IMR-90 (cell line): ENCODE measurements around the gene PLD5.
"Not testable (repeated sequence)": the region's sequence is repeated elsewhere in the genome, so short reads cannot be mapped to it uniquely, and the experiment has no call there.

Experiments used
- BHLHE40 ChIP-seq: fragments of 150-350 bp; IDR thresholded peaks from 2 replicates; pipeline ENCODE4 v1.6.1; 2016; ENCODE audit warnings: mild to moderate bottlenecking, low read depth, low read length
- CHD1 ChIP-seq: IDR thresholded peaks from 2 replicates; pipeline ENCODE4 v1.6.1; 2012; ENCODE audit warnings: low read depth, low read length, improper control_type of control experiment
- FOS ChIP-seq: fragments of 150-350 bp; IDR thresholded peaks from 2 replicates; pipeline ENCODE4 v1.6.1; 2016; ENCODE audit warnings: low read depth, low read length
- MAFK ChIP-seq: IDR thresholded peaks from 2 replicates; pipeline ENCODE4 v1.6.1; 2012; ENCODE audit warnings: low read depth, low read length, improper control_type of control experiment
- MAZ ChIP-seq: IDR thresholded peaks from 2 replicates; pipeline ENCODE4 v1.6.1; 2012; ENCODE audit warnings: low read depth, mild to moderate bottlenecking, low read length, improper control_type of control experiment, moderate library complexity, borderline replicate concordance
- MXI1 ChIP-seq: IDR thresholded peaks from 2 replicates; pipeline ENCODE4 v1.6.1; 2012; ENCODE audit warnings: low read depth, mild to moderate bottlenecking, low read length, moderate library complexity, borderline replicate concordance
- NFE2L2 ChIP-seq: fragments of 150-350 bp; IDR thresholded peaks from 2 replicates; pipeline ENCODE4 v1.6.1; 2016; ENCODE audit warnings: low read depth, mild to moderate bottlenecking, low read length
- POLR2A ChIP-seq: IDR thresholded peaks from 2 replicates; pipeline ENCODE4 v1.6.1; 2012; ENCODE audit warnings: mild to moderate bottlenecking, low read depth, low read length
- RAD21 ChIP-seq: IDR thresholded peaks from 2 replicates; pipeline ENCODE4 v1.6.1; 2012; ENCODE audit warnings: low read length, improper control_type of control experiment
- RCOR1 ChIP-seq: IDR thresholded peaks from 2 replicates; pipeline ENCODE4 v1.6.1; 2012; ENCODE audit warnings: mild to moderate bottlenecking, low read length, improper control_type of control experiment; ENCODE audit not compliant: insufficient replicate concordance
- SMC3 ChIP-seq: fragments of 150-350 bp; IDR thresholded peaks from 2 replicates; pipeline ENCODE4 v1.6.1; 2016; ENCODE audit warnings: low read depth, mild to moderate bottlenecking, antibody characterized with exemption, low read length, moderate library complexity
- TF ChIP-seq, protein P1 (sequence below): conservative IDR thresholded peaks from 2 replicates; pipeline ENCODE4 v1.5.1; 2012; ENCODE audit warnings: mild to moderate bottlenecking, low read depth, low read length, improper control_type of control experiment
- TF ChIP-seq, protein P2 (sequence below): fragments of 150-350 bp; IDR thresholded peaks from 2 replicates; pipeline ENCODE4 v1.6.1; 2017; ENCODE audit warnings: mild to moderate bottlenecking, antibody characterized with exemption, low read length, low read depth
- TF ChIP-seq, protein P3 (sequence below): fragments of 150-350 bp; IDR thresholded peaks from 2 replicates; pipeline ENCODE4 v1.6.1; 2016; ENCODE audit warnings: low read depth, mild to moderate bottlenecking, low read length, moderate library complexity, borderline replicate concordance

DNA sequence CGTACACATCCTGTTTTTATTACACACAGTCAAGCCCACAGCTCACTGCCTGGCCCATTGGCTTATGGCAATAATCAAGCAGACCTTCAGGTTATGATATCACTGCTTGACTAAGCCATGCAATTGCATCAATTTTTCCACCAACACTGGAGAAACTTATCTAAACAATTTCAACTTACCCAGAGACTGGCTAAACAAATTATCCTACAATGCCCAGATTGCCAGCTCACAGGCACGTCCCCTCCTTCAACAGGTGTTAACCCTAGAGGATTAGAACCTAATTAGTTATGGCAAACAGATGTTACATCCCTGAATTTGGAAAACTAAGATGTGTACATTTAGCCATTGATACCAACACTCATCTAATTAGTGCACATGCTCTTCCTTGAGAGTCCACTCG lies 310.0 kb downstream of the PLD5 start:
- TF ChIP-seq, protein P1, sequence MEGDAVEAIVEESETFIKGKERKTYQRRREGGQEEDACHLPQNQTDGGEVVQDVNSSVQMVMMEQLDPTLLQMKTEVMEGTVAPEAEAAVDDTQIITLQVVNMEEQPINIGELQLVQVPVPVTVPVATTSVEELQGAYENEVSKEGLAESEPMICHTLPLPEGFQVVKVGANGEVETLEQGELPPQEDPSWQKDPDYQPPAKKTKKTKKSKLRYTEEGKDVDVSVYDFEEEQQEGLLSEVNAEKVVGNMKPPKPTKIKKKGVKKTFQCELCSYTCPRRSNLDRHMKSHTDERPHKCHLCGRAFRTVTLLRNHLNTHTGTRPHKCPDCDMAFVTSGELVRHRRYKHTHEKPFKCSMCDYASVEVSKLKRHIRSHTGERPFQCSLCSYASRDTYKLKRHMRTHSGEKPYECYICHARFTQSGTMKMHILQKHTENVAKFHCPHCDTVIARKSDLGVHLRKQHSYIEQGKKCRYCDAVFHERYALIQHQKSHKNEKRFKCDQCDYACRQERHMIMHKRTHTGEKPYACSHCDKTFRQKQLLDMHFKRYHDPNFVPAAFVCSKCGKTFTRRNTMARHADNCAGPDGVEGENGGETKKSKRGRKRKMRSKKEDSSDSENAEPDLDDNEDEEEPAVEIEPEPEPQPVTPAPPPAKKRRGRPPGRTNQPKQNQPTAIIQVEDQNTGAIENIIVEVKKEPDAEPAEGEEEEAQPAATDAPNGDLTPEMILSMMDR = not testable (repeated sequence)
- TF ChIP-seq POLR2A, RAD21, MXI1, CHD1, MAFK, BHLHE40, FOS, RCOR1, SMC3, MAZ, NFE2L2: not testable (repeated sequence)
- TF ChIP-seq, protein P2, sequence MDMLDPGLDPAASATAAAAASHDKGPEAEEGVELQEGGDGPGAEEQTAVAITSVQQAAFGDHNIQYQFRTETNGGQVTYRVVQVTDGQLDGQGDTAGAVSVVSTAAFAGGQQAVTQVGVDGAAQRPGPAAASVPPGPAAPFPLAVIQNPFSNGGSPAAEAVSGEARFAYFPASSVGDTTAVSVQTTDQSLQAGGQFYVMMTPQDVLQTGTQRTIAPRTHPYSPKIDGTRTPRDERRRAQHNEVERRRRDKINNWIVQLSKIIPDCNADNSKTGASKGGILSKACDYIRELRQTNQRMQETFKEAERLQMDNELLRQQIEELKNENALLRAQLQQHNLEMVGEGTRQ = not testable (repeated sequence)
- TF ChIP-seq, protein P3, sequence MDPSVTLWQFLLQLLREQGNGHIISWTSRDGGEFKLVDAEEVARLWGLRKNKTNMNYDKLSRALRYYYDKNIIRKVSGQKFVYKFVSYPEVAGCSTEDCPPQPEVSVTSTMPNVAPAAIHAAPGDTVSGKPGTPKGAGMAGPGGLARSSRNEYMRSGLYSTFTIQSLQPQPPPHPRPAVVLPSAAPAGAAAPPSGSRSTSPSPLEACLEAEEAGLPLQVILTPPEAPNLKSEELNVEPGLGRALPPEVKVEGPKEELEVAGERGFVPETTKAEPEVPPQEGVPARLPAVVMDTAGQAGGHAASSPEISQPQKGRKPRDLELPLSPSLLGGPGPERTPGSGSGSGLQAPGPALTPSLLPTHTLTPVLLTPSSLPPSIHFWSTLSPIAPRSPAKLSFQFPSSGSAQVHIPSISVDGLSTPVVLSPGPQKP = not testable (repeated sequence)
